Activated T-helper 2 cell treated with anti-CD3 and anti-CD28 coated beads, Interferon-gamma antibody, Interleukin-2, Interleukin-4, amounts not matched to agents 10 μg/mL and 5 μg/mL and 100 μg/mL, durations not matched to agents 14 hours and 24 hours and 36 hours (primary cell): ENCODE results near the gene CIAO1. TPM values are rescaled to one million over a fixed set of nuclear protein-coding genes. Genes with fewer than 3 reads are reported as not detected.

ENCODE experiments used
- DNase-seq: peaks from one replicate; pipeline ENCODE4 v3.0.0; 2021; ENCODE audit warnings: low spot score
- H3K27ac Mint-ChIP-seq: one replicate; pipeline ENCODE4 v1.8.0; 2021; ENCODE audit warnings: mixed read lengths
- H3K27me3 Mint-ChIP-seq: one replicate; pipeline ENCODE4 v1.8.0; 2021; ENCODE audit warnings: low read depth, mixed read lengths
- H3K36me3 Mint-ChIP-seq: one replicate; pipeline ENCODE4 v1.8.0; 2021; ENCODE audit warnings: low read depth, mixed read lengths
- H3K4me1 Mint-ChIP-seq: one replicate; pipeline ENCODE4 v1.8.0; 2021; ENCODE audit warnings: low read depth, mixed read lengths
- H3K4me3 Mint-ChIP-seq: one replicate; pipeline ENCODE4 v1.8.0; 2021; ENCODE audit warnings: low read depth, mild to moderate bottlenecking, moderate library complexity, mixed read lengths
- H3K9me3 Mint-ChIP-seq: one replicate; pipeline ENCODE4 v1.8.0; 2021; ENCODE audit warnings: mixed read lengths
- intact Hi-C: fragments of 100-400 bp; cut with micrococcal nuclease; formaldehyde crosslinking; loops from one replicate; pipeline ENCODE4 v1.15.1; 2023
- total RNA-seq: library from RNA; stranded (reverse); gene quantifications from 2 replicates; pipeline ENCODE4 v1.2.3, GENCODE V29; 2022

The CIAO1 gene
- total RNA-seq, 1 donor from 2014 or later, result 93.9 TPM

DNA sequence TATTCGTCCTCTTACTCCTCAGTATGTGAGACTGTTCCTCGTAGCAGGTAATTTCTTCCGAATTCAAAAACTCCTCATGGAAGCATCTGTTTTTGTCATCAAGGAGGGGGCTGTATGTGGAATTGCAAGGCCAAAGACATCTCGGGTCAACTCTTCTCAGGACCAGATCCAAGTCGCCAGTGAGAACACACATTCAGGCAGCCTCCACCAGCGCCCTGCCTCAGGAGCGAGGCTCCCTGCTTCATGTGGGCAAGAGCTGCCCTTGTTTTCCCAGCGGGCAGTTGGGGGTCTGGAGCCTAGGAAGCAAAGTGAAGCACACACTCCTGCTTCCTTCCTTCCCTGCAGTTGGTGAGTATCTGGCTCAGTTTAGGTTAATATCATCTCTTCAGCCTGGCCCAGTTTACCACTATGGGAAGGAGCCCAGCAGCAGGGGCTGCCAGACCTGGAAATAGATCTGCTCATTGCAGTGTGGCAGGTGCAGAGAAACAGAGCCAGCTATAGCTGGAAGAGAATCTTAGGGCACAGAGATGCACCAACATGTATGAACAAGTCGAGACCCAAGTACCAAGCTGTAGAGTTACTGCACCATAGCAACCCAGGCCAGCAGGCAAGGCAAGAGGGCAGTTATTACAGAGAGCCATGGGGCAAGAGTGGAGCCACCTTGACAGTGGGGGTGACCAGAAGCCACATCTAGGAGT, 25.5 kb upstream of the CIAO1 start:
- peaks cover 32% of the 10 kb centered on the region for H3K4me1 Mint-ChIP-seq
- H3K36me3 Mint-ChIP-seq, result peaks cover 20% of the 10 kb centered on the region
- no peaks in the 10 kb centered on the region for H3K9me3 Mint-ChIP-seq
- no peaks in the 10 kb centered on the region for H3K27me3 Mint-ChIP-seq
- DNase-seq, result no peak
- intact Hi-C loops, result loop anchor here (5.0 kb wide), 1 partner anchor 93 kb away; the partner anchor contains the start of gene DUSP2
- peak overlapping the region; percentile 63 for H3K27ac Mint-ChIP-seq
- no peak overlapping the region for H3K4me3 Mint-ChIP-seq

DNA sequence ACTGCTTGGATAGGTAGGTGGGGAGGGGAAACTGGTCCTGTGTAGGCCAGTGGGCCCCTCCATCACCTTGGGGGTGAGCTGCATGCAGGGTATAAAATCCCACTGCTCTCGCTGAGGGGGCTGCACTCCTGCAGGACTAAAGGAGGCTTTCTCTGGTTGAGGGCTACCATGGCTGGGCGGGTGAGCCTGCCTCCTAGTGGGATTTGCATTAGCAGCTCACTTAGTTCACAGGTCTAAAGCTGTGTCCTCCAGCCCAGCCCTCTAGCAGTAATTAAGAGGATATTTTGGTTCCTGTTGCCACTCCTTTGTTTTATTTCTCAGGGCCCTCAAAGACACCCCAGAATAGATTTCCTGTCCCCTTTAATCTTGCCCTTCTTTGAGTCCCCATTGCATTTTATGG, 24.8 kb upstream of the CIAO1 start:
- Mint-ChIP-seq H3K9me3 (peaks cover 4% of the 10 kb centered on the region), H3K4me1 (peaks cover 39% of the 10 kb centered on the region), H3K27ac (peak overlapping the region; percentile 92), H3K27me3 (no peaks in the 10 kb centered on the region), H3K36me3 (peaks cover 27% of the 10 kb centered on the region), H3K4me3 (no peak overlapping the region)
- DNase-seq, result no peak
- intact Hi-C loops, result loop anchor here (5.0 kb wide), 1 partner anchor 94 kb away; the partner anchor contains the start of gene DUSP2

GRCh38 chr2:96241900-96242611, 24.0 kb upstream of the CIAO1 start:
- intact Hi-C loops, result loop anchor here (1.0 to 5.0 kb wide), 3 partner anchors 23 to 95 kb away; partner anchors contain the start of genes DUSP2, STARD7 and TMEM127
- peak; percentile 57 for DNase-seq
- Mint-ChIP-seq H3K4me3 (peak overlapping the region; percentile 62), H3K9me3 (peaks cover 4% of the 10 kb centered on the region), H3K27ac (peak overlapping the region; percentile 92), H3K36me3 (peaks cover 34% of the 10 kb centered on the region), H3K27me3 (no peaks in the 10 kb centered on the region), H3K4me1 (peaks cover 46% of the 10 kb centered on the region)

- no peak for DNase-seq
- peaks cover 36% of the 10 kb centered on the region for H3K36me3 Mint-ChIP-seq
- intact Hi-C loops, result loop anchor here (5.0 kb wide), 1 partner anchor 97 kb away; the partner anchor contains the start of gene DUSP2
- H3K4me1 Mint-ChIP-seq, result peaks cover 48% of the 10 kb centered on the region
- H3K27me3 Mint-ChIP-seq, result no peaks in the 10 kb centered on the region
- peaks cover 4% of the 10 kb centered on the region for H3K9me3 Mint-ChIP-seq
- no peak overlapping the region for H3K27ac Mint-ChIP-seq
- no peak overlapping the region for H3K4me3 Mint-ChIP-seq
These were observed 22.2 kb upstream of the CIAO1 start for GRCh38 chr2:96243843-96244242.

DNA sequence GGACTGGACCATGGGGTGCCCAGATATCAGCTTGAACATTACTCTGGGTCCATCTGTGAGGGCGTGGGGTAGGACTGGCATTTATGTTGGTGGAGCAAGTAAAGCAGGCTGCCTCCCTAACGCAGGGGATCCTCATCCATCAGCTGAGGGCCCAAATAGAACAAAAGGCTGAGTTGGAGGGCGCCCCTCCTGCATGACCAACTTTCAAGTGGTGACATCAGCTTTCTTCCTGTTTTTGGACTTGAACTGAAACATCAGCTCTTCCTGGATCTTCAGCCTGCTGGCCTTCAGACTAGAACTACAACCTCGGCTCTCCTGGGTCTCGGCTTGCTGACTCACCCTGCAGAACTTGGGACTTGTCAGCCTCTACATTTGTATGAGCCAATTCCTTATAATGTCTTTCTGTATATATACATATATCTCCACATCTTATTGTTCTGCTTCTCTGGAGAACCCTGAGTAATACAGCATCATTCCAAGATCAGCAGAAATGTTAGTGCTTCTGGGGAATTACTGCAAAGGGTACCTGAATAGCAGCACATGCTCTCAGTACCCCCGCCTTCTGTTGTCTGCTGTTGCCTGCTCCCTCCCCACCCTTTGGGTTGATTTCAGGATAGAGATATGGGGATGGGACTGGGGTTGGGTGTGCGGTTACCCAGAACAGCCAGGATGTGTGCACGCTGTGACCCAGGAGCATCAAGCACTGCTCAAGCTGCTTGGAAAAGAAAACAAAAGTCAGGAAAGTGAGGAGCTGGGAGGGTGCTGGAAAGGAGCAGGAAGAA, 20.2 kb upstream of the CIAO1 start:
- Mint-ChIP-seq H3K9me3 (peaks cover 4% of the 10 kb centered on the region), H3K4me1 (peaks cover 48% of the 10 kb centered on the region), H3K4me3 (no peak overlapping the region), H3K27me3 (no peaks in the 10 kb centered on the region), H3K36me3 (peaks cover 39% of the 10 kb centered on the region), H3K27ac (peak overlapping the region; percentile 72)
- no peak for DNase-seq
- intact Hi-C loops, result no loop called here

DNA sequence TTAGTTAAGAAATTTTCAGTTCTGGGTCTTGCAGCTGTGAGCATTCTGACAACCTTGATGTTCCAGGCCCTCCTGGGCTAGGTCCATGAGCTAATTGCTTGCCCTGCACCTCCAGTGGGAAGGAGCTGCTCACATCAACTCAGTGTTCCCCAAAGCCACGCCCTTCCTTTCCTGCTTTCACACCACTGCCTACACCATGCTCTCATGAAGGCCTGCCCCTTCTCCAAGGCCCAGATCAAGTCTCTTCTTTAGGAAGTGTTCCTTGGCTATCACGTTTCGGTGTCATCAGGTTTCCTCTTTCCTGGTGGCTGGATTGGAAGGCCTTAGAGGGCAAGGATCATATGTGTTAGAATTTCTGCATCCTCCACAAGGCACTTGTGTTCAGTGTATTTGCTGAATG, 19.0 kb upstream of the CIAO1 start:
- H3K36me3 Mint-ChIP-seq, result peaks cover 47% of the 10 kb centered on the region
- no peaks in the 10 kb centered on the region for H3K27me3 Mint-ChIP-seq
- H3K27ac Mint-ChIP-seq, result peak overlapping the region; percentile 42
- peaks cover 4% of the 10 kb centered on the region for H3K9me3 Mint-ChIP-seq
- no peak for DNase-seq
- no peak overlapping the region for H3K4me3 Mint-ChIP-seq
- H3K4me1 Mint-ChIP-seq, result peaks cover 44% of the 10 kb centered on the region
- intact Hi-C loops, result no loop called here

DNA sequence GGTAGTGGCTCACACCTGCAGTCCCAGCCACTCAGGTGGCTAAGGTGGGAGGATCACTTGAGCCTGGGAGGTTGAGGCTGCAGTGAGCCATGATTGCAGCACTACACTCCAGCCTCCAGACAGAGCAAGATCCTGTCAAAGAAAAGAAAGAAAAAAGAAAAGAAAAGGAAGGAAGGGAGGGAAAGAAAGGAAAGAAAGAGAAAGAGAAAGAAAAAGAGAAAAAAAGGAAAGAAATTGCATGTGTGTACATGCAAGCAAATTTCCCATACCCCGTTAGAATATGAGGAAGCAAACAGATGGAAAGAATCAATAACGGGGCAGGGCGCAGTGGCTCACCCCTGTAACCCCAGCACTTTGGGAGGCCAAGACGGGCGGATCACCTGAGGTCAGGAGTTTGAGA, 18.1 kb upstream of the CIAO1 start:
- H3K36me3 Mint-ChIP-seq, result peaks cover 48% of the 10 kb centered on the region
- H3K4me1 Mint-ChIP-seq, result peaks cover 35% of the 10 kb centered on the region

DNA sequence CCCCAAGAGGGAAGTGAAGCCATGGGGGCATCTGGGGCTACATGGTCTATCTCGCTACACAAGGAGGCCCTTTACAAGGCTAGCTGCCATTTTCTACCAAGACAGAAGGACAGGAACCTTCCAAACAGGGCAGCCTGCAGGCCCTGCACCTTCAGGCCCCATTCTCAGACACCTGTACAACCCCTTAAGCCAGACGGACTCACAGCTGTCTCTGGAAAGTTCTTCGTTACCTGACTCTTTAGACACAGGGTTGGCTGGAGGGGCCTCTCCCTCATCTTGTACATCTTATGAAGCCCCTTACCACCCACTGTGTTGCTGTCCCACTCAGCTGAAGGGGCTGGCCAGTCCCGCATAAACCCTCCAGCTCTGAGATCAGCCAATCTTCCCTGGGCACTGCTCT, 17.4 kb upstream of the CIAO1 start:
- peaks cover 31% of the 10 kb centered on the region for H3K4me1 Mint-ChIP-seq

More for the DNA sequence above, 18.1 kb upstream of the CIAO1 start:
- intact Hi-C loops, result no loop called here
- H3K27me3 Mint-ChIP-seq, result no peaks in the 10 kb centered on the region
- peaks cover 4% of the 10 kb centered on the region for H3K9me3 Mint-ChIP-seq
- H3K27ac Mint-ChIP-seq, result peak overlapping the region; percentile 40
- no peak for DNase-seq
- H3K4me3 Mint-ChIP-seq, result no peak overlapping the region

DNA sequence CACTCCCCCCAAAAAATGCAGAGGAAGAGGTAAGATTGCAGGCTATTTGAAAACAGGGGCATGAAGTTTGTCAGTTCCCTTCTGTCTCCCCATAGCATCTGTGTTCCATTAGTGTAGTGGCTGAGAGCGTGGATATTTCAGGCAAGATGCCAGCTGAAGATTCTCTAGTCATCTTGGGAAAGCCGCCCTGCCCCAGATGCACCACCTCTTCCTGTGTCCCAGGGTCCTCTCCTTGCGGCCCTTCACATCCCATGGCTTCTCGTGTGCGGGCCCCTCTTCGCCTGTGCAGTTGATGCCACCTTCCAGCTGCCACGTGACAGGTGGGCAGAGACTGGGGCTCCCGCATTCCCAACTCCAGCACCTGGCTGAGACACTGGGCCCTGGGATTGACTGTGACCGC, 16.4 kb upstream of the CIAO1 start:
- peaks cover 4% of the 10 kb centered on the region for H3K9me3 Mint-ChIP-seq
- H3K27ac Mint-ChIP-seq, result no peak overlapping the region
- H3K4me3 Mint-ChIP-seq, result no peak overlapping the region
- H3K36me3 Mint-ChIP-seq, result peaks cover 56% of the 10 kb centered on the region
- no peaks in the 10 kb centered on the region for H3K27me3 Mint-ChIP-seq
- no peak for DNase-seq
- intact Hi-C loops, result no loop called here
- H3K4me1 Mint-ChIP-seq, result peaks cover 31% of the 10 kb centered on the region

More for the DNA sequence above, 17.4 kb upstream of the CIAO1 start:
- Mint-ChIP-seq H3K36me3 (peaks cover 53% of the 10 kb centered on the region), H3K9me3 (peaks cover 4% of the 10 kb centered on the region), H3K4me3 (no peak overlapping the region), H3K27me3 (no peaks in the 10 kb centered on the region), H3K27ac (no peak overlapping the region)
- no peak for DNase-seq
- intact Hi-C loops, result no loop called here

GRCh38 chr2:96250188-96250587, 15.8 kb upstream of the CIAO1 start:
- Mint-ChIP-seq H3K27ac (no peak overlapping the region), H3K27me3 (no peaks in the 10 kb centered on the region), H3K4me1 (peaks cover 28% of the 10 kb centered on the region), H3K9me3 (peaks cover 4% of the 10 kb centered on the region), H3K4me3 (no peak overlapping the region), H3K36me3 (peaks cover 58% of the 10 kb centered on the region)
- DNase-seq, result no peak
- intact Hi-C loops, result no loop called here

- Mint-ChIP-seq H3K4me3 (no peak overlapping the region), H3K27me3 (no peaks in the 10 kb centered on the region), H3K9me3 (no peaks in the 10 kb centered on the region), H3K4me1 (peaks cover 21% of the 10 kb centered on the region), H3K36me3 (peaks cover 53% of the 10 kb centered on the region), H3K27ac (peak overlapping the region; percentile 33)
- DNase-seq, result no peak
- intact Hi-C loops, result no loop called here
These were observed 14.2 kb upstream of the CIAO1 start for GRCh38 chr2:96251721-96252292.

- H3K27ac Mint-ChIP-seq, result peak overlapping the region; percentile 33
- H3K4me1 Mint-ChIP-seq, result peaks cover 19% of the 10 kb centered on the region
- DNase-seq, result no peak
- intact Hi-C loops, result no loop called here
- H3K4me3 Mint-ChIP-seq, result no peak overlapping the region
- peaks cover 51% of the 10 kb centered on the region for H3K36me3 Mint-ChIP-seq
- H3K9me3 Mint-ChIP-seq, result no peaks in the 10 kb centered on the region
- H3K27me3 Mint-ChIP-seq, result no peaks in the 10 kb centered on the region
These were observed 13.5 kb upstream of the CIAO1 start for GRCh38 chr2:96252526-96252925.
